GM21423 (cell line): ENCODE measurements around the gene WASF2.
"Not testable (repeated sequence)": the region's sequence is repeated elsewhere in the genome, so short reads cannot be mapped to it uniquely, and the experiment has no call there.

ENCODE experiments used
- ATAC-seq: cut with Tn5 transposase; IDR thresholded peaks from one replicate; pipeline ENCODE4 v1.9.1; 2021; ENCODE audit warnings: mild to moderate bottlenecking, moderate library complexity; ENCODE audit not compliant: unreplicated experiment

The WASF2 gene, protein sequence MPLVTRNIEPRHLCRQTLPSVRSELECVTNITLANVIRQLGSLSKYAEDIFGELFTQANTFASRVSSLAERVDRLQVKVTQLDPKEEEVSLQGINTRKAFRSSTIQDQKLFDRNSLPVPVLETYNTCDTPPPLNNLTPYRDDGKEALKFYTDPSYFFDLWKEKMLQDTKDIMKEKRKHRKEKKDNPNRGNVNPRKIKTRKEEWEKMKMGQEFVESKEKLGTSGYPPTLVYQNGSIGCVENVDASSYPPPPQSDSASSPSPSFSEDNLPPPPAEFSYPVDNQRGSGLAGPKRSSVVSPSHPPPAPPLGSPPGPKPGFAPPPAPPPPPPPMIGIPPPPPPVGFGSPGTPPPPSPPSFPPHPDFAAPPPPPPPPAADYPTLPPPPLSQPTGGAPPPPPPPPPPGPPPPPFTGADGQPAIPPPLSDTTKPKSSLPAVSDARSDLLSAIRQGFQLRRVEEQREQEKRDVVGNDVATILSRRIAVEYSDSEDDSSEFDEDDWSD

DNA sequence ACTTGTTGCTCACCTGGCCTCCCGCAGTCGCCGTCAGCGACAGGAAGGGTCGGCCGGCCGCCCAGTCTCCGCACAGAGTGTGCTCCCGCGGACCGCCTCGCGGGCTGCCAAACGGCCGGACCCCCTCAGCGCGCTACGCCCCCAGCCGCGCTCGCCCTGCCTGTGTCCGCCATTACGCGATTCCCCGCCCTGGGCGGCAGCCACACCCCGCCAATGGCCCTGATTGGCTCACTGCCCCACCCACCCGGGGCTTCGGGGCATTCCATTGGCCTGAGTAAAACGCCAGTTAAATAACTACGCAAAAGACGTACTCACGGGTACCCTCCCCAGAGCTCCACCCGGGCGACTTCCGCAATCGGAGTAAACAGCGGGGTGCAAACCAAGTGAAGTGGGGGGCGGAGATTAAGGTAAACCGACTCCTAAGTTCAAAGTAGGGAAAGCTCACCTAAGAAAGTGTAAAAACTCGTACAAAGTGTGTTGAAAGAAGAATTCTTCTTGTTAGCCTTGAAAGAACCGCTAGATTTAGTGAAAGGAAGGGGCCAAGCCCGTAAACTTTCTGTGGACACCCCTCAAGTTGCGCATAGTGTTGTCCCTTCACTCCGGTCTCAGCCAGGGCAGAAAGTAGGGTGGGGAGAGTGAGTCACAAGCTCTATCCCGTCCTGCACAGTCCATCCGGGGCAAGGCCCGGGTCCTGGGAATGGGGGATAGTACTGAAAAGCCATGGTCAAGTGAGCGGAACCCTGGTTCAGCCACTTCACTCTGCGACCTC lies at the start of gene WASF2:
WASF2 (minus strand) TSS at position 195 of the 769 bp plus-strand sequence. CDS start 61,277 bp downstream, outside the sequence.
- peak; percentile 87 for ATAC-seq

DNA sequence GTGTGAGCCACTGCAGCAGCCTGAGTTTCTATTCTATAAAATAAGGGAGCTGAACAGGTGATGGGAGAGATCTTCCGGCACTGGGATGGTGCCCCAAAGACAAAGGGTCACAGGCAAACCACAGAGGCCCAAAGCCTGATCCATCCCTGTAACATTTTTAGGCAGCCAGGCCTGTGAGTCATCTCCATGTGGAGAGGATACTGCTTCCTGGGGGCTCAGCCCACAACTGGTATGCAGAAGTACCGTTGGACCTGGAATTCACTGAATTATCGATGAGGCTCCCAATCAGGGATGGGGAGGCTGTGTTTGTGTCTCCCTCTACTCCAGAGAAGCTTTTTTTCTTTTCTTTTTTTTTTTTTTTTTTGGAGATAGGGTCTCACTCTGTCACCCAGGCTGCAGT lies 48.8 kb upstream of the WASF2 start:
- ATAC-seq, result no peak

DNA sequence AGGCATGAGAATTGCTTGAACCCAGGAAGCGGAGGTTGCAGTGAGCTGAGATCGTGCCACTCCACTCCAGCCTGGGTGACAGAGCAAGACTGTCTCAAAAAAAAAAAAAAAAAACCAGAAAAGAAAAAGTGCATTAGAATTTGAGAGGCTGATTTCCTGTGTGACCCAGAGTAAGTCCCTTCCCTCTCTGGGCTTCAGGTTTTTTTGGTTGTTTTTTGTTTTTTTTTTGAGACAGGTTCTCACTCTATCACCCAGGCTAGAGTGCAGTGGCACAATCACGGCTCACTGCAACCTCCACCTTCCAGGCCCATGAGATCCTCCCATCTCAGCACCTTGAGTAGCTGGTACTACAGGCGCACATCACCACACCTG lies 48.3 kb upstream of the WASF2 start:
- ATAC-seq, result not testable (repeated sequence)

DNA sequence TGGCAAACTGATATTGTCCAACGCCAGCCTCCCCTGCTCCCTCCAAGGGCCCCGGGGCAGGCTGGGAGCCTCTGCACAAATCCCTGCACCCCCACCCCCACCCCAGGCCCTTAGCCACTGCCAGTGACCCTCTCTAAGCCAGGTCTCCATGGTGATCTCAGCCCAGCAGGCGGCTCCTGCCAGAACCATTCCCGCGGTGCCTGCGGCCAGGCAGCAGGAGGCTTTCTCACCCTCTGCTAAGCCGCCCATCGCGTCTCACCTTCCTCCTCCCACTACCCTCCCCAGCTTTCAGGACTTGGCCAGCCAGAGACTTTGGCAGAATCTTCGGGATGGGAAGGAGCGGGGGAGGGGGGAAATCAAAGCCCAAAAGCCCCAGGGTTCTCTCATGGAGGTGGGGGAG lies 46.8 kb upstream of the WASF2 start:
- ATAC-seq, result no peak

DNA sequence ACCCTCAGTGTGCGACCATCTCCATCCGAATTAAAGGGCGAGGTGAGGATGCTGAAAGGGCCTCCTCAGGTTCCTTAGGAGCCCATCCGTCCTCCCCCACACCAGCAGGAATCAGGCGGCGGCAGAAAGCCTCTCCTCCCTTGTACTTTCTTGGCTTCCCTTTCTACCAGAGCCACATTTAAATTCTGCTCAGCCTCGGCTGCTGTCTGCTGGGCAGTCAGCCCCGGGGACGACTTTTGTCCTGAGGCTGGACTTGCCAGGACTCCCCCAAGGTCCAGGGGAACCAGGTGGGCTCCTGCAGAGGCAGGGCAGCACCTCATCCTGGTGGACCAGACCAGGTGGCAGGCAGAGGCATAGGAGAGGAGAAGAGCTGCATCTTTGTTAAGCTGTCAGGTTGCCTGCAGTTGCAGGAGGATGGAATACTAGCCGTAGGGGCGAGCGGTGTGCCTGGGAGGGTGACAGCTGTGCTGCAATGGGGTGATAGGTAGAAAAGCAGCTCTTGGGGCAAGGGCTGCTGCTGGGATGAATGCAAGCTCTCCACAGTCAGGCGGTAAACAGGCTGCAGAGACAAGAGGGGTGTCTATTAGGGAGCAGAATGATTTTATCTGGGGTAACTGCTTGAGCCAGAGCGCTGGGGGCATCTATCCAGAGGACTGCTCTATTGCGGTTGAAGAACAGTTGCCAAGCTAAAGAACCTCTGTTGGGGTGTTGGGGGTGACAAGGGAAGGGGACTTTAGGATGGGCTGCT lies 46.2 kb upstream of the WASF2 start:
- no peak for ATAC-seq

DNA sequence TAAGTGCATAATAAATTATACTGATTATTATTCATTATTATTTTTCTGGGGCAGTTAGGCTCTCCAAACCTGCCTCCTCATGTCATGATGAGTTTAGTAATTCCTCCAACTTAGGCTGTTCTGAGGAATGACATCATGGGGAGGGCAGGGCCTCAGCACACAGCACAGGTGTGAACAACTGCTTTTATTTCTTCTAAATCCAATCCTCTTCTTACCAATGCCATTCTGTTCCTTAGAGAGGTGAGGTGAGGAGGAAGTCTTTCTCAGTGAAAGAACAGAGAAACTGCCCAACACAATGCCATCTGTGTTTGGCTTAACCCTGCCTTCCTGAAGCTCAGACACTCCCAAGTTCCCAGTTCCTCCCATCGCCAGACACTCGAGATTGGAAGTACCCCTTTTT lies 45.4 kb upstream of the WASF2 start:
- ATAC-seq, result no peak

DNA sequence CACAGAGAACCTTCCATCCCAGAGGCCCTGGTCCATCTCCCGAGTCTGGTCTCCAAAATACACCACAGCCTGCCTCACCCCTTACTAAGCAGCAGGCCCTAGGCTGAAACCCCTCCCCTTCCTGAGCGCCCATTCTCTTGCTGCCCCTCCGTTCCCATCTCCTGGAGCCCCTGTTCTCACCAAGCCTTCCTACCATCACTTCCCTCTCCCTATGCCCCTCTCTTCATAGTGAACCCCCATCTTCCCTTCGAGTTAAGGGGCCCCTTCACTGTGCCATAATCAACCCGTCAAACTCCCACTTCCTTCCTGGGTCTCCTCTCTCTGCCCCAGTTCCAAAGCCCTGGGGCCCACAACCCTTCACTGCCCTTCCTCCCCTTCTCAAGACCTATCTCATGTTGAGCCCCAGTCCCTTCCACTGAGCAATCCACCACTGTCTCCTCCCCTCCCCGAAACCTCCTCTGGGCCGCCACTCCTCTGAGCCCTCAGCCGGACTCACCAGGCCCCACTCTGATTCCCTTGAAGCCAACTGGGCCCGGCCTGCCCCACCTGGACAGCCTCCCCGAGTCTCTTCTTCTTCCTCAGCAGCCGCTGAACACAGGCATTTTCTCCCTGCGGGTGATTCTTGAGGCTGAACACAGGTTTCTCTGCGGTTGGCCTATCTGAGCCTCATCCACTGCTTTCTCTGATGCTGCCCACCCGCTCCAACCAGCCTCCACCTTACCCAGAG lies 42.2 kb upstream of the WASF2 start:
- no peak for ATAC-seq

DNA sequence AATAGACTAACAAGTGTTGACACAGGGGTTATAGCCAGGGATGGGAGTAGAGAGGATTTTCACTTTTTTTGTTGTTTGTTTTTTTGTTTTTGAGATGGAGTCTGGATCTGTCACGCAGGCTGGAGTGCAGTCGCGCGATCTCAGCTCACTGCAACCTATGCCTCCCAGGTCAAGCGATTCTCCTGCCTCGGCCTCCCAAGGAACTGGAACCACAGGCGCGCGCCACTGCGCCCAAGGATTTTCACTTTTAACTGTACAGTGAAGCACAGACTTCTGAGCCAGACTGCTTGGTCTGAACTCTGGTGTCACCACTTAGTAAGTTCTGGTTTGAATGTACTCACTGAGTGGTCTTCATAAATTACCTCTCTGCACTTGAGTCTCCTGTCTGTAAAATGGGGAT lies 40.2 kb upstream of the WASF2 start:
- ATAC-seq, result no peak

DNA sequence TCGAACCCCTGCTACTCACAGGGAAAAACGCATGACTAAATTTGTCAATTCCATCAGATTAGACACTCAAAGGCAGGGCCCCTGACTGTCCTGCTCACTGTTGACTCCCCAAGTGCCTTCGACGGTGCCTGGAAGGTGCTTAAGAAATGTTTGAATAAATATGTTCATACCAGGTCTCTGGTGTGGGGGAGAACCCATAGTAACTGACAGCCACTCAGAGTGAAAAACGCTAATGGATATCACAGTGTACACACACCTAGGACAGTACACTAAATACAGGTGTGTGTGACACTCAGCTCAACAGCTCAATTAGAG lies 39.7 kb upstream of the WASF2 start:
- no peak for ATAC-seq

DNA sequence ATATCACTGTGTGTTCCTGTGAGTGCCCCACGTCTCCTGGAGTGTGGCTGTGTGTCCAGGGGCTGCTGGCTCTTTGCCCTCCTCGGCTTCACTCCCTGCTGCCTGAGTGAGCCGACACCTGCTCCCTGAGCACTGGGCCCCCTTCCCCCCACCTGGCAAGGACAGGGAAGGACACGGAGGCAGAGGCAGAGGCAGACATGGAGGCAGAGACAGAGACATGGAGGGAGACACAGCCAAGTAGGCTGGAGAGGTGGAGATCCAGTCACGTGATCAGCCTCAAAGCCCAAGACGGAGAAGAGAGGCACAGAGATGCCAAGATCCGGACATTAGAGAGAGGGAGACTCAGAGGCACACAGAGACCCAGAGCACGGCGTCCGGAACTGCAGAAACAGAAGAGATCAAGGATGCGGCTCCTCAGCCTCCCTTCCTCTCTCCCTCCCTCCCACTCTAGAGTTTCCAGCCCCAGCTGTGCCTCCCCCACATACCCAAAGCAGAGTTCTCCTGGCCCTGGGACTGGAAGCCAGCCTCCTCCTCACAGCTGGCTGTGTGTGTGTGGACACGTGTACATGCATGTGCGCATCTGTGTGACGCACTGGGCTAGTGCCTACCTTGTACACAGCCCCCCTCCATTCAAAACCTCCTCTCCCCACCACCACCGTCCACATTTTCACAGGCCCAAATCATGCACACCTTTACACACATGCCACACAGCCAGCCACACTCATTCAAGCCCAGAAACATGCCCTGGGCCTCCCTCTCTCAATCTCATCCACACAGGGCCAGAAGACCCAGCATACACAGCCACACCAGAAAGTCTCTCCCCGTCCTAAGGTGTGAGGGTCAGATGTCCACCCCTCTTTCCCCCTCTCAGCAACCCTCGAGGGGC lies 39.1 kb upstream of the WASF2 start:
- no peak for ATAC-seq

DNA sequence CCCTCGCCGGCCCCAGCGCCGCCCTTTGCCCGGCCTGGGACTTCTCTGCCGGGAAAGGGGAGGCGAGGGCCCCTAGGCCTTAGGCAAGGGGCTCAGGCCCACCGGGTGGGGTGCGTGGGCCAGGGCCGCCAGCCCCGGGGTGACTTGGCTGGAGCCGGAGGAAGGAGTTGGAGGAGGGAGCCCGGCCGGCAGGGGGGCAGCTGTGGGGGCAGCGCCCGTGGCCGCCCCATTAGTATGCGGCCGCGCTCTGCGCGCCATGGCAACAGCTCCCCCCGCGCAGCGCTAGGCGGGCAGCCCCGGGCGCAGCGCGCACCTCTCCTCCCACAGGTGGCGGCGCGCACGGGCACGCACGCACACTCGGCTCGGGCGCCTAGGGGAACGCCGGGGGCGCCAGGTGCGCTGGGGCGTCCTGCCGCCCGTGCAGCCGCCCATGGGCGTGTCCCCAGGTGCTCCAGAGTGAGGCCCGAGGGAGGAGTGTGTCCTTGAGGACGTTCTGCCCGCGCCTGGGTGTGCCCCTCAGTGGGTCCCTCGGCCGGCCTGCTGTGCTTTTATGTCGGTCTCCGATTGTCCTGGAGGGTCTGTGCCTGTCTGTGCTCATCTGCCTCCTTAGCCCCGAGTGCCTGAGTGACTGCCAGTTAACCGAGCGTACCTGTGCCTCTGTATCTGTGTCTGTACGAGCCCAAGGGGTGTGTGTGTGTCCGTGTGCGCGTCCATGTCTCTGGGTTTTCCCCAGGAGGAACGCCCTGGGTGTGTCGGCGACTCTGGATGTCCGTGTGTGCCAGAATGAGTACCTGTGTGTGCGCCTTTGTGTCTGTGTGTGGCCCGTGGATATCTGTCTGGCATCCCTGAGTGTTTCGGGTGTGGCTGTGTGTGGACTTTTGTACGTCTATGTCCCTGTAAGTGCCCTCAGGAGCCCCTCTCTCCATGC lies 38.2 kb upstream of the WASF2 start:
- peak; percentile 38 for ATAC-seq

DNA sequence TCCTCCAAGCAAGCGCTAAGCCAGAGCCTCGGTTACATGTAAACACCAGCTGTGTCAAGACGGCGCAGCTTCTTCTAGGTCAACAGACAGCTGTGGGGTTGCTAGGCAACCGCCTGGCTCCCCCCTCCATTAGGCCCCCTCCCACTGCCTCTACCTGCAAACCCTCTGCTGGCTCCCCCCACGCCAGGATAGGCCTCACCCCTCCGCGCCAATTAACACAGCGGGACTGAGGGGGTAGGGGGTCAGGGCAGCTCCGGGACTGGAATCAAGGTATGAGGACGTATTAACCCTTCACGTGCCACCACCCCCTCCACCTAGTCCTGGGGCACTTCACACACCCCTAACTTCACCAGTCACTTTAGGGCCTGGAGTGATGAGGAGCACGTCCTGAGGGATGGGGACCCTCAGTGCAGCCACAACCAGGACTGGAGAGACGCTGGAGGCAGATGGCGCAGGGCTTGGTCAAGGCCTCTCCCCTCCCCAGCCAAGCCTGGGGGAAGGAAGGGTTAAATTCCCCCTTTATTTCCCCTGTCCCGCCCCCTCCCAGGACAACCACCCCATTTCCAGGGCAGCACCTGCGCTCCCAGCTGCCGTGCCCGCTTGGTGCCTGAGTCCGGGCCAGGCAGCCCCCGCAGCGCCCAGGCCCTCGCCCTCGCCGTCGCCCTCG lies 37.4 kb upstream of the WASF2 start:
- no peak for ATAC-seq

DNA sequence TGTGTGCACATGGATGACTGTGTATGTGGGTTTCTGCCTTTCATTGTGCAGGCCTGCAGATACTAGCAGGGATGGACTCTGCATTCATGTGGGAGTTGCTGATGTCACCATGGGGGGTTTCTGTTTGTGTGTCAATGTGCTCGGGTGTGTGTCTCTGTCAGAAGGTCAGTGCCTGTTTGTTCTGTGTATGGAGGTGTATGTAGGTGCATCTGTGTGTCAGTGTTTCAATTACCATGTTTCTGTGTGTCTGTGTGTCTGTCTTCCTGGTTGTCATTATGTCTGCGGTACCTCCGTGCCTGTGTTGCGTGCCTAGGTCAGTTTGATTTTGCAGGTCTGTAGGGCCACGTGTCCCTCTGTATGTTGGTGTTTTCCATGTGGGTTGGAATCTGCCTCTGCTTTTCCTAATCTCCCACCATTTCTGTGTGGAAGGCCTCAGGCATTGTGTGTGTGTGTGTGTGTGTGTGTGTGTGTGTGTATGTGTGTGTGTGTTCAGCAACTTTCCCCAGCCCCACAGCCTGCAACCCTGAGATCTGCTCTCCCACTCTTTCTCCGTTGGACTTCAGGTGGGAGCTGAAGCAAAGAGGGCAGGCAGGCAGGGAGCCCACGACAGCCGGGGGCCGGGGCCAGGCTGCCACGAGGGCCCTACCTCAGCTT lies 36.7 kb upstream of the WASF2 start:
- no peak for ATAC-seq

DNA sequence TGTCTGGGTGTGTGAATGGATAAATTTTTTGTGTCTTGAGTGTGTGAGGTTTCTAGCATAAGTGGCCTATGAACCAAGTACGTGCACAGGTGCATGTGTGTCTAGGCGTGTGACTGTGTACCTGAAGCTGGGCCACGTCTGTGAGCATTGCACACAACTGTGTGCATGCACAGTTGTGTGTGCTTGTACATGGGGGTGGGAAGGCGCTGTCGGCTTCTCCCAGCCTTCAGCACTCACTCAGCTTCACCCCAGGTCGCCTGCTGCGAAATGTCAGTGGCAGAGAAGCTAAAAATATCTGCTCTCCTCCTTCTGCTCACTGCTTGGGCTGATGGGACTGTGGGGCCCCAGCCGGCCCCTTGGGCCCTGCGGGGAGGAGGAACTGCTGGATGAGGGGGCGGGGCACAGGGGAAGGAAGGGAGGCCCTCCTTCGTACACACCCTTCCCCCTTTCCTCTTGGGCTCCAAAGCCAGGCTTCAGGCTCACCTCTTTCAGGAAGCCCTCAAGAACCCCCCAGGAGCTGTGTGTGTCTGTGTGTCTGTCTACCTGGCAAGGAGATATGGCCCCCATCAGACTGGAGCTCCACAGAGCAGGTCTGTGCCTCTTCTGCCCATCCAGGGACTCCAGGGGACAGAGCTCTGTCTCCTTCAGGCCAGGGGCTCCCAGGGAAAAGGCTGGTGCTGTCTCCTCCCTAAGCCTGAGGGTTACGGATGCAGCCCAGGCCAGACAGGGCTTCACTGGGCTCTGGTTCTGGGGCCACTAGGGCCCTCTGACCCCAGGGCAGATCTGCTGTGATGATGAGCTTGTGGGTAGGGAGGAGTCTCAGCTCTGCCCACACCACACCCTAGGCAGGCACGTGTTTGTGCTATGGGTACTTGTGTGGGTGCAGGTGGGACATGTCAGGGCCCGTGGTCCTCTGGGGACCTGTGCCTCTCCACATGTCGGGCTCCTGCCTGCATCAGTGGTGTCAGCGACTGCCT lies 35.6 kb upstream of the WASF2 start:
- ATAC-seq, result peak; percentile 48

DNA sequence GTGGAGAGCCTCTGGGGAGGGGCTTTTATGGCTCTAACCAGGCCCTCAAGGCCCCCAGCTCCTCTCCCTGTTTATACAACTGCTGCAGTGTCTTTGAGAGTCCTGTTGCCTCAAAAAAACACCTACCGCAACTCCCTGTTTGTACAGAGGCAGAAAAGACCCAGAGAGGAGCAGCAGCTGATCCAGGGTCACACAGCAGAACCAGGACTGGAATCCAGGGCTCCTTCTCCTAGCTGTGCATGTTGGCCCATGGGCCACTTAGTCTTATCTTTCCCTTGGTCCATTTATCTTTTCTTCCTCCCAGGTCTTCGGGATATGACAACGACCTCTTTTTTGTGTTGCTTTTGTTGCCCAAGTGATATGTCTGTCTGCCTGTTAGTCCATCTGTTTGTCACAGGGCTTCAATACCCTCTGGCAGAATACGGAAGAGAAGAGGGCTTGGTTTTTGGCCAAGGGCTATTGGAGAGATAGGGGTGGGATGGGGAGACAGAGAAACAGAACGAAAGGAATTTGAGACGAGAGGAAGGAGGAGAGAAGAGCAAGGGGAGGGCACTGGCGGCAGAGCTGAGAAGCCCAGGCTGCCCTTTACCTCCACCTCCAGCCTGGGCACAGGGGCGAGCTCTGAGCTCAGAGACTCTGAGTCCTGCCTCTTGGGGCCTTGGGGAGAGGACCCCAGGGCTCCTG lies 33.5 kb upstream of the WASF2 start:
- ATAC-seq, result no peak
